GM12801 (cell line): ENCODE measurements around the gene ABCA10.

ENCODE experiments used
- TF ChIP-seq, protein P1 (sequence below): IDR thresholded peaks from one replicate; pipeline ENCODE4 v1.5.1; 2011; ENCODE audit warnings: control low read depth; ENCODE audit not compliant: insufficient read length; ENCODE audit errors: extremely low read depth

ABCA10 gene

DNA sequence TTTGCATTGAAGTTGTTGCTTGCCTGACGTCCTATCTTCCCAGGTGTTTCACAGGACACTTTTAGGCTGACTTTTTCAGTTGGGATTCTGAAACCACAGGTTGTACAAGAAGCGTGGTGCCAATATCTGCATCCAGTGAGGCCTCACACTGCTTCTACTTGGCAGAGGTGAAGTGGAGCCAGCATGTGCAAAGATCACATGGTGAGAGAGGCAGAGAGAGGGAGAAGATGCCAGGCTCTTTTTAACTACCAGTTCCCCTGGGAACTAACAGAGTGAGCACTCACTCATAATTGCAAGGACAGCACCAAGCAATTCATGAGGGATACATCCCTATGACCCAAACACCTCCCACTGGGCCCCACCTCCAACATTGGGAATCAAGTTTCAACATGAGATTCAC, 81.2 kb downstream of the ABCA10 start:
- TF ChIP-seq, protein P1, sequence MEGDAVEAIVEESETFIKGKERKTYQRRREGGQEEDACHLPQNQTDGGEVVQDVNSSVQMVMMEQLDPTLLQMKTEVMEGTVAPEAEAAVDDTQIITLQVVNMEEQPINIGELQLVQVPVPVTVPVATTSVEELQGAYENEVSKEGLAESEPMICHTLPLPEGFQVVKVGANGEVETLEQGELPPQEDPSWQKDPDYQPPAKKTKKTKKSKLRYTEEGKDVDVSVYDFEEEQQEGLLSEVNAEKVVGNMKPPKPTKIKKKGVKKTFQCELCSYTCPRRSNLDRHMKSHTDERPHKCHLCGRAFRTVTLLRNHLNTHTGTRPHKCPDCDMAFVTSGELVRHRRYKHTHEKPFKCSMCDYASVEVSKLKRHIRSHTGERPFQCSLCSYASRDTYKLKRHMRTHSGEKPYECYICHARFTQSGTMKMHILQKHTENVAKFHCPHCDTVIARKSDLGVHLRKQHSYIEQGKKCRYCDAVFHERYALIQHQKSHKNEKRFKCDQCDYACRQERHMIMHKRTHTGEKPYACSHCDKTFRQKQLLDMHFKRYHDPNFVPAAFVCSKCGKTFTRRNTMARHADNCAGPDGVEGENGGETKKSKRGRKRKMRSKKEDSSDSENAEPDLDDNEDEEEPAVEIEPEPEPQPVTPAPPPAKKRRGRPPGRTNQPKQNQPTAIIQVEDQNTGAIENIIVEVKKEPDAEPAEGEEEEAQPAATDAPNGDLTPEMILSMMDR = no peak

DNA sequence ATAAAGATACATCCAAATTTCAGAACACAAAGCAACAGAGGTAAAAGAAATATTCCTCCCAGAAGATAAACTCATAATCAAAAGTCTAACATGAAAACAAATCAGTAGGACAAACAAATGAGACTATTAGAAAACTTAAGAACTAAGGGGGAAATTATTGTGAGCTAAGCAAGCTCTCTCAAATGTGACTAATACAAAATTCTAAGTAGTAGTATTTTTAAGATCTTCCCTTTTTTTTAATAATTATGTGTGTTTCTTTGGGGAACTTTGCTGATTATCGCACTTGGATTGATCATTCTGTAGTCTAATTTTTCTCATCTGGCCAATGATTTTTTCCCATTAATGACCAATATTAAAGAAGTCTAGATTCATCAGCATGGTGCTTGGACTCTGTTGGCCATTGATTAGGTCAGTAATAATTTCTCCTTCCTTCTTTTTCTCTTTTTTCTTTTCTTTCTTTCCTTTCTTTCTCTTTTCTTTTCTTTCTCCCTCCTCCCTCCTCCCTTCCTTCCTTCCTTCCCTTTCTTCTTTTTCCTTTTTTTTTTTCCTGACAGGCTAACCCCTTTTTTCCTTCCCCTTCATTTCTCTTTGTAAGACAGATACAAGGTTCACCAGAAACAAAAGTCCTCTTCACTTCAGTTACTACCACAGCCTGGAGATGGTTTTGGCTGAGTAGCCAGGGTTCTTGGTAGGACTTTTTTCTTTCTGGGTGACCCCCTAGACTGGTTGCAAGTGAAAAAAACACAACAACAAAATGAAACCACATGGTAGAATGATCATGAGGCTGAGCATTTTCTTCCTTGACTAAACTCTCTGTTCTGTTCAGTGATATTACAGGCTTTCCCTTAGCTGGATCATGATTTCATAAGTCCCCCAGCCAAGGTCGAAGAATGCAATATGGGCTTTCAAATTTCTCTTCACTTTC, 84.0 kb downstream of the ABCA10 start:
- TF ChIP-seq, protein P1 = no peak

DNA sequence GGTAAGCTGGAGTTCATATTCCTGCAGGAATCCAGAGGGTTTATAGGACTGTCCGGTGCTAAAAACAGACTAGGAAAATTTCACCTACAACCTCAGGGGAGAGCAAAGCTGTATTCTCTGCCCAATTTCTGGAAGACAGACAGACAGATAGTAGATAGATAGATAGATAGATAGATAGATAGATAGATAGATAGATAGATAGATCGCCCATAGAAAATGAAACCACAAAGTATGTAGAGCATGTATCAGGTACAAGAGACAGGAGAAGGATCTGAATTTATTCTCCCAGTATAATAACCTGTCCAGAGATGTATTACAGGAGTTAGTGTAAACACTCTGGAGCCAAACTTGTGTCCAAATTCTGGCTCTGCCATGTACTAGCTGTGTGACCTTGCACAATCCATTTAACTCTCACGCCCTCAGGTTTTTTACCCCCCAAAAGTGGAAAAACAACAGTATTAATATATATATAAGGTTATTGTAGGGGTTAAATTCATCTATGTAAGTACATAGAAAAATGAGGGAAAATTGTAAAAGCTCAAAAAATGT, 84.9 kb downstream of the ABCA10 start:
- TF ChIP-seq, protein P1 = no peak

DNA sequence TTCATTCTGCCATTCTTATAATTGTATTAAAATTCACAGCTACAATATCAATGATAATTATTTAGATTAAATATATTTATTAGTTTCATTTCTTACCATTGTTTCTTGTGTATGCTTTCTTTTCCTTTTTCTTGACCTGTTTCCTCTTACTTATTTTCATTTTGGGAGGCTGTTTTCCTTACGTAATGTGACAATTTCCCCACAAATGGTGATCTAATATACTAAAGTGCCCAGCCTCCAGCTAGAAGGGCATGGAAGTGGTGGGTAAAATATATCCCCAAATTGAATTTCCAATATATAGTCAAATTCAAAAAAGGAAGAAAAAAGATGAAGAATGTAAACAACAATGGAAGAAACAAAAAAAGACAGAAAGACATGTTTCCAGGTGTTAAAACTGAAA, 85.5 kb downstream of the ABCA10 start:
- TF ChIP-seq, protein P1 = no peak

DNA sequence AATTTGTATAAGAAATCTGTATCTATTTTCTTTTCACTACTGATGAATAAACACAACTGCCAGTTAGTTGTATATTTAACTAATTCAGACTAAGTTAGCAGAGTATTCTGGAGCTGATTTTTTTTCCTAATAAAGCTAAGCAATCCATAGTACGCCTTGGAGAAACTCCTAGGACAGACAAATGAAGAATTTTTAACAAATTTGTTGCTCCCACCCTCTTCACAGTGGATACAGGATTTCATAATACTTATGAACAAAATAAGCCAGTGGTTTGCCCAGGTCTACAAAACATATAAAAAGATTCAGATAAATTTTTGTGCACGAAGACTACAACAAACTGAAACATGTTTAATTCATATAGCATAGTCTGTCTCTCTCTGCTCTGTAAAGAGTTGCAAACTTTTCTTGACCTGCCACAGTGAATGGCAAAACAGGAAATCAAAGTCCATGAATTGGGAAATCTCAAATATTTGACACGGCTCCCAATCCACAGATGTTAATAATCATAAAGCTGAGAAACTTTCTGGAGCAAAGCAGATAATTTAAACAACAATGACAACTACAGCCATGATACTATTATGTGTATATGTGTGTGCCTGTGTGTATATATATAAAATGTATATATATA, 86.3 kb downstream of the ABCA10 start:
- TF ChIP-seq, protein P1 = no peak

DNA sequence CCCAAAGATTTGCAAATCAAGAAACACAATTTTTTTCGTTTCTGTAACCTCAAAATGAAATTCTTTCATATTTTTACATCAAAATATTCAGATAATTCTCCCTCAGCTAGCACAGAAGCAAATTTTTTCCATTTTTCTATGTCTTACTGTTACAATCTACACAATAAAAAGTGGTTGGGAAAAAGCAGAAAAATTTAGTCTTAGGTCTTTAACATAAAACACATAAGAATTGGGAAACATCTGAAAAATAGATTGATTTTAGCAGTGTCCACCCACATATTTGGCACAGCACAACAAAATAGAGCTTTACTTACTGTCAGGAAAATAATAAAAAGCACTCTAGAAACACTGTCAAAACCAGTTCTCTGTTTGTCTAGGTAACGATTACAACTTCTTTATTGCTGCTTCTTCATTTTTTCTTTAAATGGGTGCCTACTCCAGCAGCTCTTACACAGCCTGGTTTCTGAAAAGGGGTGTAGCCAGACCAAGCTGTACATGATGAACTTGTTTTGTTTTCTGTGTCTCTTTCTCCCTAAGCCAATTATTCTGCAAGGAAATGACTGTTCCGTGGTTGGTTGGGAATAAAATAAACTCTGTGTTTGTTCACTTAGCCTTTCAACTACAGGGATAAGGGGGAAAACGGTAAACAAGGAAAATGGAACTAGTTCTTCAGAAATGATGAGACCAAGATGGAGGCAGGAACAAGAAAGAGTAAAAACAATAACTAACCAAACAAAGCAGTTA, 87.0 kb downstream of the ABCA10 start, which contains the start of gene ABCA6:
TSS of gene ABCA6 (minus strand) at position 465 of the 744 bp plus-strand sequence. CDS start 1,192 bp downstream, outside the sequence.
- TF ChIP-seq, protein P1 = no peak

DNA sequence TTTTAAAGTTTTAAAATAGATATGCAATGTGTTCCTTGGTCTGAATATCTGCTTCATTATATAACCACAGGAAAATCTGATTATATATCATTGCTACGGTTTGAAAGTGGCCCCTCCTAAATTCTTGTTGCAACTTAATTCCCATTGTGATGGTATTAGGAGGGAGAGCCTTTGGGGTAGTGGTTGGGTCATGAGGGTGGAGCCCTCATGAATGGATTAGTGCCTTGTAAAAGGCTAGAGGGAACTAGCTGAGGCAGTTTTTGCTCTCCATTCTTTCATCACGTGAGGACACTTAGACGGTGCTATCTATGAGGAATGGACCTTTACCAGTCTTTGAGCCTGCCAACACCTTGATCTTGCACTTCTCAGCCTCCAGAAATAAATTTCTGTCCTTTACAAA, 94.5 kb downstream of the ABCA10 start:
- TF ChIP-seq, protein P1 = no peak
